HepG2 (cell line): ENCODE results near the gene ZNF488. TPM values are rescaled to one million over a fixed set of nuclear protein-coding genes. Genes with fewer than 3 reads are reported as not detected.

Source experiments
- DPF2 ChIP-seq: sonication (generic); formaldehyde crosslinking; IDR thresholded peaks from 2 replicates; pipeline ENCODE4 v1.4.0; 2020; ENCODE audit warnings: mild to moderate bottlenecking, low read depth, missing genetic modification reagents, borderline replicate concordance
- ELF3 ChIP-seq: IDR thresholded peaks from 2 replicates; pipeline ENCODE4 v1.6.1; 2016; ENCODE audit warnings: missing genetic modification reagents, missing compliant biosample characterization
- KLF15 ChIP-seq: sonication (generic); formaldehyde crosslinking; IDR thresholded peaks from 2 replicates; pipeline ENCODE4 v1.8.1; 2023; ENCODE audit warnings: borderline replicate concordance, mild to moderate bottlenecking, inconsistent platforms, missing genetic modification reagents, mixed read lengths
- LRRFIP1 ChIP-seq: sonication (generic); formaldehyde crosslinking; conservative IDR thresholded peaks from 2 replicates; pipeline ENCODE4 v1.4.0; 2020; ENCODE audit warnings: missing genetic modification reagents
- NCOA1 ChIP-seq: sonication (generic); formaldehyde crosslinking; IDR thresholded peaks from 2 replicates; pipeline ENCODE4 v1.9.0; 2021; ENCODE audit warnings: missing genetic modification reagents
- TBP ChIP-seq: sonication (generic); formaldehyde crosslinking; IDR thresholded peaks from 2 replicates; pipeline ENCODE4 v1.5.0; 2020; ENCODE audit warnings: missing genetic modification reagents
- ZC3H13 ChIP-seq: sonication (generic); formaldehyde crosslinking; IDR thresholded peaks from 2 replicates; pipeline ENCODE4 v1.8.1; 2023; ENCODE audit warnings: mild to moderate bottlenecking, missing genetic modification reagents, moderate library complexity
- ZKSCAN8 ChIP-seq: IDR thresholded peaks from 2 replicates; pipeline ENCODE4 v1.6.1; 2016; ENCODE audit warnings: borderline replicate concordance, missing genetic modification reagents, missing compliant biosample characterization
- ZNF138 ChIP-seq: sonication (generic); formaldehyde crosslinking; IDR thresholded peaks from 2 replicates; pipeline ENCODE4 v1.5.0; 2020; ENCODE audit warnings: mild to moderate bottlenecking, low read depth, missing genetic modification reagents
- ZNF564 ChIP-seq: sonication (generic); formaldehyde crosslinking; IDR thresholded peaks from 2 replicates; pipeline ENCODE4 v1.8.1; 2023; ENCODE audit warnings: mild to moderate bottlenecking, missing genetic modification reagents
- polyA plus RNA-seq, 8 experiments: library from polyadenylated mRNA; depleted of rRNA in 3 of 8; stranded (reverse) in 7 of 8; unstranded in 1 of 8; fragments of >200 nt; fragmentation: Illumina TruSeq in 4 of 8; extraction: Trizol in 4 of 8; gene quantifications; 2 replicates each; pipeline versions ENCODE4 v1.2.1 to v1.2.3, GENCODE V29; 2011 to 2016; ENCODE audit warnings: low read depth in 4 of 8, missing spikeins in 1 of 8, mixed read lengths in 1 of 8; ENCODE audit not compliant: insufficient read depth in 1 of 8
- total RNA-seq, 5 experiments: library from RNA; depleted of rRNA; stranded (reverse); fragments of >200 nt; fragmentation: Illumina TruSeq; extraction: Trizol; gene quantifications; 2 replicates each; pipeline ENCODE4 v1.2.3, GENCODE V29; 2016; ENCODE audit warnings: low read depth in 1 of 5
- TF ChIP-seq, protein P1 (sequence below): sonication (generic); formaldehyde crosslinking; IDR thresholded peaks from 2 replicates; pipeline ENCODE4 v1.5.1; 2020; ENCODE audit warnings: missing genetic modification reagents, mild to moderate bottlenecking, borderline replicate concordance
- TF ChIP-seq, protein P2 (sequence below): sonication (generic); formaldehyde crosslinking; IDR thresholded peaks from 2 replicates; pipeline ENCODE4 v1.4.0; 2020; ENCODE audit warnings: missing genetic modification reagents

The ZNF488 gene
- total and polyA plus RNA-seq, 2 of the 13 experiments (the other 11 are each of a cell fraction or from before 2014, with no cell fraction given): 0.13 to 0.15 TPM

GRCh38 chr10:47405857-47406547 lies 21.9 kb upstream of the ZNF488 start (continued):
- TF ChIP-seq, protein P1, sequence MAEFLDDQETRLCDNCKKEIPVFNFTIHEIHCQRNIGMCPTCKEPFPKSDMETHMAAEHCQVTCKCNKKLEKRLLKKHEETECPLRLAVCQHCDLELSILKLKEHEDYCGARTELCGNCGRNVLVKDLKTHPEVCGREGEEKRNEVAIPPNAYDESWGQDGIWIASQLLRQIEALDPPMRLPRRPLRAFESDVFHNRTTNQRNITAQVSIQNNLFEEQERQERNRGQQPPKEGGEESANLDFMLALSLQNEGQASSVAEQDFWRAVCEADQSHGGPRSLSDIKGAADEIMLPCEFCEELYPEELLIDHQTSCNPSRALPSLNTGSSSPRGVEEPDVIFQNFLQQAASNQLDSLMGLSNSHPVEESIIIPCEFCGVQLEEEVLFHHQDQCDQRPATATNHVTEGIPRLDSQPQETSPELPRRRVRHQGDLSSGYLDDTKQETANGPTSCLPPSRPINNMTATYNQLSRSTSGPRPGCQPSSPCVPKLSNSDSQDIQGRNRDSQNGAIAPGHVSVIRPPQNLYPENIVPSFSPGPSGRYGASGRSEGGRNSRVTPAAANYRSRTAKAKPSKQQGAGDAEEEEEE (CRISPR knock-in tag): no peak
- TF ChIP-seq ZNF564 (CRISPR knock-in tag) (no peak), TBP (CRISPR knock-in tag) (no peak), NCOA1 (CRISPR knock-in tag) (no peak), KLF15 (CRISPR knock-in tag) (no peak), ZKSCAN8 (CRISPR knock-in tag) (no peak), ZNF138 (CRISPR knock-in tag) (no peak), ELF3 (CRISPR knock-in tag) (no peak), LRRFIP1 (CRISPR knock-in tag) (no peak), ZC3H13 (no peak), DPF2 (no peak)
- TF ChIP-seq, protein P2, sequence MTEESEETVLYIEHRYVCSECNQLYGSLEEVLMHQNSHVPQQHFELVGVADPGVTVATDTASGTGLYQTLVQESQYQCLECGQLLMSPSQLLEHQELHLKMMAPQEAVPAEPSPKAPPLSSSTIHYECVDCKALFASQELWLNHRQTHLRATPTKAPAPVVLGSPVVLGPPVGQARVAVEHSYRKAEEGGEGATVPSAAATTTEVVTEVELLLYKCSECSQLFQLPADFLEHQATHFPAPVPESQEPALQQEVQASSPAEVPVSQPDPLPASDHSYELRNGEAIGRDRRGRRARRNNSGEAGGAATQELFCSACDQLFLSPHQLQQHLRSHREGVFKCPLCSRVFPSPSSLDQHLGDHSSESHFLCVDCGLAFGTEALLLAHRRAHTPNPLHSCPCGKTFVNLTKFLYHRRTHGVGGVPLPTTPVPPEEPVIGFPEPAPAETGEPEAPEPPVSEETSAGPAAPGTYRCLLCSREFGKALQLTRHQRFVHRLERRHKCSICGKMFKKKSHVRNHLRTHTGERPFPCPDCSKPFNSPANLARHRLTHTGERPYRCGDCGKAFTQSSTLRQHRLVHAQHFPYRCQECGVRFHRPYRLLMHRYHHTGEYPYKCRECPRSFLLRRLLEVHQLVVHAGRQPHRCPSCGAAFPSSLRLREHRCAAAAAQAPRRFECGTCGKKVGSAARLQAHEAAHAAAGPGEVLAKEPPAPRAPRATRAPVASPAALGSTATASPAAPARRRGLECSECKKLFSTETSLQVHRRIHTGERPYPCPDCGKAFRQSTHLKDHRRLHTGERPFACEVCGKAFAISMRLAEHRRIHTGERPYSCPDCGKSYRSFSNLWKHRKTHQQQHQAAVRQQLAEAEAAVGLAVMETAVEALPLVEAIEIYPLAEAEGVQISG: no peak
